CD4-positive, CD25-positive, alpha-beta regulatory T cell (primary cell): ENCODE results near the gene FAM120B. TPM values are rescaled to one million over a fixed set of nuclear protein-coding genes. Genes with fewer than 3 reads are reported as not detected.

Experiments
- ATAC-seq, 2 donors: fragments of 150-1000 bp; cut with Tn5 transposase; one replicate each; pipeline ENCODE4 v1.10.0; 2021; ENCODE audit warnings: low read depth in 2 of 2, moderate number of reproducible peaks in 2 of 2, moderate library complexity in 1 of 2
- DNase-seq, 3 donors: peaks; one replicate each; pipeline versions ENCODE4 v3.0.0 to v3.0.0-alpha.2; 2012 to 2022; ENCODE audit warnings: mixed read lengths in 1 of 3
- H3K27ac ChIP-seq: one replicate; pipeline ENCODE4 v1.7.0; 2013; ENCODE audit warnings: mild to moderate bottlenecking, low read length; ENCODE audit not compliant: insufficient read depth, poor library complexity, severe bottlenecking
- H3K27me3 ChIP-seq: one replicate; pipeline ENCODE4 v1.7.0; 2013; ENCODE audit warnings: low read length; ENCODE audit not compliant: control insufficient read depth, insufficient read depth
- H3K36me3 ChIP-seq: one replicate; pipeline ENCODE4 v1.7.0; 2013; ENCODE audit warnings: mild to moderate bottlenecking, low read length, moderate library complexity; ENCODE audit not compliant: control insufficient read depth, insufficient read depth
- H3K4me1 ChIP-seq: 2 replicates; pipeline ENCODE4 v1.7.0; 2013; ENCODE audit warnings: mild to moderate bottlenecking, low read length; ENCODE audit not compliant: insufficient read depth, control insufficient read depth, poor library complexity, severe bottlenecking
- H3K4me3 ChIP-seq: one replicate; pipeline ENCODE4 v1.7.0; 2013; ENCODE audit warnings: low read depth, mild to moderate bottlenecking, low read length, moderate library complexity
- H3K9me3 ChIP-seq, 2 experiments: 1 replicate in 1 of 2; 2 replicates in 1 of 2; pipeline ENCODE4 v1.7.0; 2013; ENCODE audit warnings: low read length in 2 of 2, mild to moderate bottlenecking in 1 of 2, moderate library complexity in 1 of 2; ENCODE audit not compliant: control insufficient read depth in 2 of 2
- H3K27ac Mint-ChIP-seq, 3 donors: one replicate each; pipeline ENCODE4 v1.8.0; 2020 to 2022; ENCODE audit warnings: mild to moderate bottlenecking in 3 of 3, mixed read lengths in 3 of 3, moderate library complexity in 2 of 3
- H3K27me3 Mint-ChIP-seq: one replicate; pipeline ENCODE4 v1.8.0; 2022; ENCODE audit warnings: mild to moderate bottlenecking, mixed read lengths
- H3K36me3 Mint-ChIP-seq: one replicate; pipeline ENCODE4 v1.8.0; 2020; ENCODE audit warnings: mixed read lengths
- H3K4me1 Mint-ChIP-seq, 4 donors: one replicate each; pipeline ENCODE4 v1.8.0; 2020 to 2022; ENCODE audit warnings: mixed read lengths in 4 of 4, mild to moderate bottlenecking in 1 of 4
- H3K4me3 Mint-ChIP-seq, 4 donors: one replicate each; pipeline ENCODE4 v1.8.0; 2020 to 2022; ENCODE audit warnings: mild to moderate bottlenecking in 4 of 4, mixed read lengths in 4 of 4, moderate library complexity in 3 of 4
- H3K9me3 Mint-ChIP-seq, 7 donors: one replicate each; pipeline ENCODE4 v1.8.0; 2020 to 2022; ENCODE audit warnings: mixed read lengths in 7 of 7, mild to moderate bottlenecking in 3 of 7, moderate library complexity in 2 of 7
- polyA plus RNA-seq, 4 donors: library from polyadenylated mRNA; unstranded; fragments of 300-500 nt; fragmentation: Illumina TruSeq; gene quantifications; one replicate each; pipeline ENCODE4 v1.2.3, GENCODE V29; 2021
- total RNA-seq: library from RNA; stranded (reverse); gene quantifications from one replicate; pipeline ENCODE4 v1.2.3, GENCODE V29; 2022

The FAM120B gene
- total and polyA plus RNA-seq, 5 donors from 2014 or later: 28.0 to 35.0 (median 31.1) TPM

DNA sequence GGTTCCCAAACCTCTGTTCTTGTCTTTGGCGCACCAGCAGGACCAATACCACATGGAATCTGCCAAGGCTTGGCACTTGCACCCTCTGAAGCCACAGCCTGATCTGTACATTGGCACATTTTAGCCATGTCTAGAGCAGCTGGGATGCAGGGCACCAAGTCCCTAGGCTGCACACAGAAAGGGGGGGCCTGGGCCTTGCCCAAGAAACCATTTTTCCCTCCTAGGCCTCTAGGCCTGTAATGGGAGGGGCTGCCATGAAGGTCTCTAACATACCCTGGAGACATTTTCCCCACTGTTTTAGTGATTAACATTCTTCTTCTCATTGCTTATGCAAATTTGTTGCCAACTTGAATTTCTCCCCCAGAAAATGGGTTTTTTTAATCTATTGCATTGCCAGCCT, 5.4 kb upstream of the FAM120B start:
- Histone ChIP-seq H3K36me3 (no peaks in the 10 kb centered on the region), H3K4me3 (no peak overlapping the region), H3K27ac (no peak overlapping the region), H3K27me3 (peaks cover 27% of the 10 kb centered on the region), H3K4me1 (peaks cover 17% of the 10 kb centered on the region), H3K9me3 (peaks cover 0 to 5% of the 10 kb centered on the region in 2 experiments)
- no peak for ATAC-seq
- peaks cover 0 to 11% (median 2%) of the 10 kb centered on the region in 7 donors for H3K9me3 Mint-ChIP-seq
- H3K27me3 Mint-ChIP-seq: peaks cover 76% of the 10 kb centered on the region
- H3K27ac Mint-ChIP-seq: no peak overlapping the region
- no peak for DNase-seq
- H3K4me1 Mint-ChIP-seq: peaks cover 0 to 9% (median 3%) of the 10 kb centered on the region in 4 donors
- H3K36me3 Mint-ChIP-seq: peaks cover 4% of the 10 kb centered on the region
- no peak overlapping the region for H3K4me3 Mint-ChIP-seq

GRCh38 chr6:170305805-170306323, 694 bp upstream of the FAM120B start:
- Mint-ChIP-seq H3K36me3 (peaks cover 15% of the 10 kb centered on the region), H3K4me1 (peaks cover 19 to 41% (median 29%) of the 10 kb centered on the region in 4 donors), H3K27me3 (peaks cover 36% of the 10 kb centered on the region), H3K9me3 (peaks cover 0 to 6% (median 0%) of the 10 kb centered on the region in 7 donors), H3K4me3 (peak overlapping the region; percentile 86 to 100 (median 90)), H3K27ac (peak overlapping the region in 2 of 3 donors; percentile 56 to 76)
- Histone ChIP-seq H3K4me3 (no peak overlapping the region), H3K9me3 (peaks cover 0 to 5% of the 10 kb centered on the region in 2 experiments), H3K4me1 (peaks cover 40% of the 10 kb centered on the region), H3K27ac (peak overlapping the region; percentile 86), H3K27me3 (peaks cover 9% of the 10 kb centered on the region), H3K36me3 (no peaks in the 10 kb centered on the region)
- DNase-seq (peak in 1 of 3 donors; percentile 6), ATAC-seq (no peak)

GRCh38 chr6:170307080-170307545, 555 bp downstream of the FAM120B start:
- Mint-ChIP-seq H3K4me3 (peak overlapping the region; percentile 93 to 100 (median 96)), H3K4me1 (peaks cover 27 to 51% (median 38%) of the 10 kb centered on the region in 4 donors), H3K9me3 (peaks cover 0 to 2% (median 0%) of the 10 kb centered on the region in 7 donors), H3K27me3 (peaks cover 29% of the 10 kb centered on the region), H3K27ac (peak overlapping the region; percentile 96 to 99 (median 96)), H3K36me3 (peaks cover 17% of the 10 kb centered on the region)
- ATAC-seq: no peak
- H3K27me3 ChIP-seq: peaks cover 9% of the 10 kb centered on the region
- H3K9me3 ChIP-seq: no peaks in the 10 kb centered on the region
- H3K4me1 ChIP-seq: peaks cover 40% of the 10 kb centered on the region
- no peak for DNase-seq
- peak overlapping the region; percentile 90 for H3K4me3 ChIP-seq
- peaks cover 4% of the 10 kb centered on the region for H3K36me3 ChIP-seq
- H3K27ac ChIP-seq: peak overlapping the region; percentile 86

GRCh38 chr6:170308761-170309160, 2.2 kb downstream of the FAM120B start:
- Histone ChIP-seq H3K9me3 (no peaks in the 10 kb centered on the region), H3K27me3 (peaks cover 6% of the 10 kb centered on the region), H3K27ac (no peak overlapping the region), H3K36me3 (peaks cover 9% of the 10 kb centered on the region), H3K4me1 (peaks cover 40% of the 10 kb centered on the region), H3K4me3 (peak overlapping the region; percentile 21)
- Mint-ChIP-seq H3K36me3 (peaks cover 21% of the 10 kb centered on the region), H3K4me3 (peak overlapping the region; percentile 75 to 100 (median 96)), H3K27me3 (peaks cover 15% of the 10 kb centered on the region), H3K9me3 (peaks cover 0 to 2% (median 0%) of the 10 kb centered on the region in 7 donors), H3K4me1 (peaks cover 33 to 65% (median 51%) of the 10 kb centered on the region in 4 donors), H3K27ac (peak overlapping the region in 1 of 3 donors; percentile 66)
- DNase-seq: no peak
- no peak for ATAC-seq

DNA sequence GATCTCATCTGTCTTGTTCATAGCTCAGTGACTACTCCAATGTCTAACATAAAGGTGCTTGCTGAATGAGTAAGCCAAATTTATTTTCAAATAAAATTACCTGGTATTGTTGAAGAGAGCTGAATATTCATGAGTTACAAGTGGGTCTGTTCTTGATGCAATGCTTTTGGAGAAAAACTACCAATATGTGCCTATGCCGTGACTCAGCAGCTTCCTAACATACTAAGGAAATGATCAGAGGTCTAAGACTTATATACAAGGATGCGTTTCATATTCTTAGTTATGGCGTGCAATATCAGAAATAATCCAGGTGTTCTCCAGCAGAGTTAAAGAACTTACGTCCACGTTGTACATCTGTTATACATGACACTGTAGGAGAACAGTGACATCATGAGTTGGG, 5.1 kb downstream of the FAM120B start:
- Mint-ChIP-seq H3K27ac (peak overlapping the region in 1 of 3 donors; percentile 14), H3K9me3 (no peaks in the 10 kb centered on the region), H3K4me3 (peak overlapping the region in 1 of 4 donors; percentile 46), H3K4me1 (peaks cover 37 to 84% (median 70%) of the 10 kb centered on the region in 4 donors), H3K36me3 (peaks cover 24% of the 10 kb centered on the region), H3K27me3 (no peaks in the 10 kb centered on the region)
- Histone ChIP-seq H3K9me3 (no peaks in the 10 kb centered on the region), H3K4me1 (peaks cover 38% of the 10 kb centered on the region), H3K4me3 (no peak overlapping the region), H3K27me3 (no peaks in the 10 kb centered on the region), H3K36me3 (peaks cover 12% of the 10 kb centered on the region), H3K27ac (no peak overlapping the region)
- DNase-seq (no peak), ATAC-seq (no peak)

GRCh38 chr6:170312876-170313275, 6.3 kb downstream of the FAM120B start:
- ATAC-seq (no peak), DNase-seq (no peak)
- no peak overlapping the region for H3K4me3 ChIP-seq
- peaks cover 29% of the 10 kb centered on the region for H3K4me1 ChIP-seq
- peaks cover 28% of the 10 kb centered on the region for H3K36me3 Mint-ChIP-seq
- H3K9me3 Mint-ChIP-seq: no peaks in the 10 kb centered on the region
- no peak overlapping the region for H3K4me3 Mint-ChIP-seq
- no peaks in the 10 kb centered on the region for H3K9me3 ChIP-seq
- H3K27me3 ChIP-seq: no peaks in the 10 kb centered on the region
- H3K27ac ChIP-seq: no peak overlapping the region
- H3K4me1 Mint-ChIP-seq: peaks cover 33 to 80% (median 68%) of the 10 kb centered on the region in 4 donors
- no peaks in the 10 kb centered on the region for H3K27me3 Mint-ChIP-seq
- H3K27ac Mint-ChIP-seq: peak overlapping the region in 2 of 3 donors; percentile 68 to 70
- peaks cover 18% of the 10 kb centered on the region for H3K36me3 ChIP-seq

GRCh38 chr6:170313716-170314295, 7.2 kb downstream of the FAM120B start:
- H3K27ac ChIP-seq: no peak overlapping the region
- H3K27ac Mint-ChIP-seq: no peak overlapping the region
- H3K9me3 Mint-ChIP-seq: no peaks in the 10 kb centered on the region
- no peaks in the 10 kb centered on the region for H3K27me3 Mint-ChIP-seq
- H3K36me3 ChIP-seq: peaks cover 27% of the 10 kb centered on the region
- no peaks in the 10 kb centered on the region for H3K27me3 ChIP-seq
- H3K9me3 ChIP-seq: no peaks in the 10 kb centered on the region
- H3K36me3 Mint-ChIP-seq: peaks cover 33% of the 10 kb centered on the region
- peaks cover 19% of the 10 kb centered on the region for H3K4me1 ChIP-seq
- no peak overlapping the region for H3K4me3 Mint-ChIP-seq
- peaks cover 27 to 70% (median 60%) of the 10 kb centered on the region in 4 donors for H3K4me1 Mint-ChIP-seq
- ATAC-seq: no peak
- no peak overlapping the region for H3K4me3 ChIP-seq
- DNase-seq: no peak
